ENCODE measurements around the gene CA5B.
"Not testable (repeated sequence)": the region's sequence is repeated elsewhere in the genome, so short reads cannot be mapped to it uniquely, and the experiment has no call there.

Gene CA5B

GRCh38 chrX:15814771-15815365 lies 76.8 kb downstream of the CA5B start:
- no peak for DNase-seq

GRCh38 chrX:15815779-15816437 lies 77.8 kb downstream of the CA5B start:
- DNase-seq, result peak; percentile 34 to 37

GRCh38 chrX:15816438-15816809 lies 78.4 kb downstream of the CA5B start:
- DNase-seq, result no peak

- peak; percentile 44 to 61 for DNase-seq
Measured at GRCh38 chrX:15816886-15817285, 78.8 kb downstream of the CA5B start.

GRCh38 chrX:15820106-15821073 lies 82.3 kb downstream of the CA5B start:
- DNase-seq, result no peak

- no peak for DNase-seq
Measured at GRCh38 chrX:15822922-15823321, 84.9 kb downstream of the CA5B start.

GRCh38 chrX:15825936-15826335 lies 87.9 kb downstream of the CA5B start:
- DNase-seq, result no peak

GRCh38 chrX:15829217-15829616 lies 91.1 kb downstream of the CA5B start:
- no peak for DNase-seq

- DNase-seq, result not testable (repeated sequence)
Measured at GRCh38 chrX:15831347-15831746, 93.3 kb downstream of the CA5B start.

- DNase-seq, result no peak
Measured at GRCh38 chrX:15834053-15834452, 96.0 kb downstream of the CA5B start.

- DNase-seq, result no peak
Measured at GRCh38 chrX:15834827-15835595, 96.9 kb downstream of the CA5B start.
